ENCODE data around the gene BBS2. TPM values are rescaled to one million over a fixed set of nuclear protein-coding genes. Genes with fewer than 3 reads are reported as not detected.

Gene BBS2
- total RNA-seq, 4 donors from 2014 or later: 22.9 to 66.0 (median 39.6) TPM

DNA sequence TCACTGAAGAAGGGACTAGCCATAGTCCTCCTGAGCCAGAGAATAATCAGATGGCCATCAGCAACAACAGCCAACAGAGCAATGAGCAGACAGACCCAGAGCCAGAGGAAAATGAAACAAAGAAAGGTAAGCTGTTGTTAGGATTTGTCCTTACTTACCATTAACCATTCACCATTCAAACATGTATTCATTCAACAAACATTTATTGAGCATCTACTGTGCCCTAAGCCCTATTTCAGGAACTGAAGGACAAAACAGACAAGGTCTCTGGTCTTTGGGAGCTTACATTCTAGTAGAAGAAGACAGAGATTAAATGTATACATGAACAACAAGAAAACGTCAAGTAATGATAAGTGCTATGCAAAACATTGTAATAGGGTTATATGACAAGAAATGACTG is 49.2 kb downstream of the BBS2 start:
- peaks cover 0 to 99% (median 0%) of the 10 kb centered on the region in 3 donors for H3K36me3 ChIP-seq
- no peak overlapping the region for H3K4me3 ChIP-seq
- no peaks in the 10 kb centered on the region for H3K9me3 ChIP-seq
- DNase-seq: no peak
- no peaks in the 10 kb centered on the region for H3K4me1 ChIP-seq
- TF ChIP-seq POLR2A (IDR thresholded peaks at IDR 0.05): no peak
- TF ChIP-seq, protein P1, sequence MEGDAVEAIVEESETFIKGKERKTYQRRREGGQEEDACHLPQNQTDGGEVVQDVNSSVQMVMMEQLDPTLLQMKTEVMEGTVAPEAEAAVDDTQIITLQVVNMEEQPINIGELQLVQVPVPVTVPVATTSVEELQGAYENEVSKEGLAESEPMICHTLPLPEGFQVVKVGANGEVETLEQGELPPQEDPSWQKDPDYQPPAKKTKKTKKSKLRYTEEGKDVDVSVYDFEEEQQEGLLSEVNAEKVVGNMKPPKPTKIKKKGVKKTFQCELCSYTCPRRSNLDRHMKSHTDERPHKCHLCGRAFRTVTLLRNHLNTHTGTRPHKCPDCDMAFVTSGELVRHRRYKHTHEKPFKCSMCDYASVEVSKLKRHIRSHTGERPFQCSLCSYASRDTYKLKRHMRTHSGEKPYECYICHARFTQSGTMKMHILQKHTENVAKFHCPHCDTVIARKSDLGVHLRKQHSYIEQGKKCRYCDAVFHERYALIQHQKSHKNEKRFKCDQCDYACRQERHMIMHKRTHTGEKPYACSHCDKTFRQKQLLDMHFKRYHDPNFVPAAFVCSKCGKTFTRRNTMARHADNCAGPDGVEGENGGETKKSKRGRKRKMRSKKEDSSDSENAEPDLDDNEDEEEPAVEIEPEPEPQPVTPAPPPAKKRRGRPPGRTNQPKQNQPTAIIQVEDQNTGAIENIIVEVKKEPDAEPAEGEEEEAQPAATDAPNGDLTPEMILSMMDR (IDR thresholded peaks at IDR 0.05): no peak
- no peak overlapping the region for H3K27ac ChIP-seq
- no peaks in the 10 kb centered on the region for H3K27me3 ChIP-seq

DNA sequence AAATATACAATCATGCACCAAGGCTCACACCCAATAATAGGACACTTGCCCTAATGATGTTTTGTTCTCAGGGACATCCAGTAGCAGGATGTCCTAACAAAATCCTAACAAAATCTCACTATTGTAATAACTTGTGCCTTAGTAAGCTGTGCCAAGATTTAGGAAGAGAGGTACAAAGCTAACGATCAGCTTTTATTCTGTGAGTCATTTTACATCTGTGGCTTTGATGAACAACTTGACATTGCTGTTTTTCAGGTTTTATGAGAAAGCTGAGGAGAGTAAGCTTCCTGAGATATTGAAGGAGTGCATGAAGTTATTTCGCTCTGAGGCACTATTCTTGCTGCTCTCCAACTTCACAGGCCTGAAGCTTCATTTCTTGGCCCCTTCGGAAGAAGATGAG is 49.6 kb downstream of the BBS2 start:
- Histone ChIP-seq H3K27me3 (no peaks in the 10 kb centered on the region), H3K36me3 (peaks cover 0 to 97% (median 0%) of the 10 kb centered on the region in 3 donors), H3K4me1 (no peaks in the 10 kb centered on the region), H3K4me3 (no peak overlapping the region), H3K27ac (no peak overlapping the region), H3K9me3 (no peaks in the 10 kb centered on the region)
- DNase-seq: no peak
- TF ChIP-seq, protein P1 (IDR thresholded peaks at IDR 0.05): no peak
- TF ChIP-seq POLR2A (IDR thresholded peaks at IDR 0.05): no peak

GRCh38 chr16:56469748-56470147 is 50.1 kb downstream of the BBS2 start:
- Histone ChIP-seq H3K27me3 (no peaks in the 10 kb centered on the region), H3K4me1 (no peaks in the 10 kb centered on the region), H3K9me3 (no peaks in the 10 kb centered on the region), H3K4me3 (no peak overlapping the region), H3K36me3 (peaks cover 0 to 97% (median 0%) of the 10 kb centered on the region in 3 donors), H3K27ac (no peak overlapping the region)
- TF ChIP-seq, protein P1 (IDR thresholded peaks at IDR 0.05): no peak
- no peak for TF ChIP-seq POLR2A (IDR thresholded peaks at IDR 0.05)
- DNase-seq: no peak

GRCh38 chr16:56468800-56469199 is 51.0 kb downstream of the BBS2 start:
- Histone ChIP-seq H3K9me3 (no peaks in the 10 kb centered on the region), H3K27me3 (no peaks in the 10 kb centered on the region), H3K27ac (no peak overlapping the region), H3K4me1 (no peaks in the 10 kb centered on the region), H3K36me3 (peaks cover 0 to 93% (median 0%) of the 10 kb centered on the region in 3 donors), H3K4me3 (no peak overlapping the region)
- DNase-seq: no peak
- no peak for TF ChIP-seq POLR2A (IDR thresholded peaks at IDR 0.05)
- TF ChIP-seq, protein P1 (IDR thresholded peaks at IDR 0.05): no peak

- Histone ChIP-seq H3K9me3 (no peaks in the 10 kb centered on the region), H3K36me3 (peaks cover 0 to 86% (median 0%) of the 10 kb centered on the region in 3 donors), H3K4me3 (no peak overlapping the region), H3K27ac (no peak overlapping the region), H3K27me3 (no peaks in the 10 kb centered on the region), H3K4me1 (no peaks in the 10 kb centered on the region)
- DNase-seq: no peak
- no peak for TF ChIP-seq POLR2A (IDR thresholded peaks at IDR 0.05)
- TF ChIP-seq, protein P1 (IDR thresholded peaks at IDR 0.05): no peak
These were observed 53.5 kb downstream of the BBS2 start for GRCh38 chr16:56466344-56466743.

DNA sequence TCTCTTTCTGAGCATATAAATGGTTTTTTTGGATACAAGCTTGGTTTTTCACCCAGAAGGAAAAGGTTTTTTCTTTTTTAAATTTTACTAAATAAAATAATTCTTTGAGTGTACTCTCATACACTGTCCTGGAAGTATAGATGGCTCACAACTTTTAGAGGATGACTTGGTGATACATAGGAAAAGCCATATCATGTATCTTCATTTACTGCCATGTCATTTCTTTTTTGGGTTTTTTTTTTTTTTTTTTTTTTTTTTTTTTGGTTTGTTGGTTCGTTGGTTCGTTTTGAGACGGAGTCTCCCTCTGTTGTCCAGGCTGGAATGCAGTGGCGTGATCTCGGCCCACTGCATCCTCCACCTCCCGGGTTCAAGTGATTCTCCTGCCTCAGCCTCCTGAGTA is 56.7 kb downstream of the BBS2 start:
- H3K27me3 ChIP-seq: no peaks in the 10 kb centered on the region
- peaks cover 0 to 78% (median 0%) of the 10 kb centered on the region in 3 donors for H3K36me3 ChIP-seq
- no peak overlapping the region for H3K27ac ChIP-seq
- no peaks in the 10 kb centered on the region for H3K4me1 ChIP-seq
- DNase-seq: no peak
- no peaks in the 10 kb centered on the region for H3K9me3 ChIP-seq
- no peak for TF ChIP-seq POLR2A (IDR thresholded peaks at IDR 0.05)
- TF ChIP-seq, protein P1 (IDR thresholded peaks at IDR 0.05): no peak
- H3K4me3 ChIP-seq: no peak overlapping the region

Data from Peyer's patch (tissue), 4 donors.